GM19372 (cell line): ENCODE data around the gene MAP2K5.
"Not testable (repeated sequence)": the region's sequence is repeated elsewhere in the genome, so short reads cannot be mapped to it uniquely, and the experiment has no call there.

ENCODE experiments used
- ATAC-seq: cut with Tn5 transposase; IDR thresholded peaks from one replicate; pipeline ENCODE4 v1.9.1; 2021; ENCODE audit warnings: mild to moderate bottlenecking, low read depth, moderate library complexity; ENCODE audit not compliant: unreplicated experiment

The MAP2K5 gene

DNA sequence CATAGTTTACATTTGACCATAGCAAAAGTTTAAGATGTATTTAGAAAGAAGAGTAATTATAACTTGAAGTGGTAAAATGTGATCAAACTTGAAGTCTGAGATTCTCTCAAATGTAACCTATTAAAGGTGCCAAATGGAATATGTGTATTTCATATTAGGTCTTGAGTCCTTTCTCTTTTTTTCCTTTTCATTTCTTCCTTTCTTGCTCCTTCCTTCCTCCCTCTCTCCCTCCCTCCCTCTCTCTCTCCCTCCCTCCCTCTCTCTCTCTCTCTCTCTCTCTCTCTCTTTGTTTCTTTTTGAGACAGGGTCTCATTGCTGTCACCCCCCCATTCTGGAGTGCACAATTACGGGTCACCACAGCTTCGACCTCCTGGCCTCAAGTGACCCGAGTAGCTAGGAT, 47.7 kb downstream of the MAP2K5 start:
- ATAC-seq = no peak

DNA sequence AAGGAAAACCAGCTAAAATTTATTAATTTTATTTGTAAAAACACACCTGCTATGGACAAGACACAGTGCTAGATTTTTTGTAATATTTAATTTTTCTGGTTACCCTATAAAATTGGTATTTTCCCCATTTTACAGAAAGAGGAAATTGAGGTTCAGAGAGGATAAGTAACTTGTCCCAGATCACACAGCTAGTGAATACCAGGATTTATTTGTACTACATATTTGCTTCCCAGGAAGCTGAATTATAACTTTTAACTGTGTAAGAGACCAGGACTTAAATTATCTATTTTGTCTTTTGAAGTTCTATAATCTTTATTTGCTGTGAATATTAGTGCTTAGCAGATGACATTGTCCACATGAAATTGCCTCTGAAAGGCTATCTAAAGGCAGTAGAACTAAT, 49.7 kb downstream of the MAP2K5 start:
- no peak for ATAC-seq

DNA sequence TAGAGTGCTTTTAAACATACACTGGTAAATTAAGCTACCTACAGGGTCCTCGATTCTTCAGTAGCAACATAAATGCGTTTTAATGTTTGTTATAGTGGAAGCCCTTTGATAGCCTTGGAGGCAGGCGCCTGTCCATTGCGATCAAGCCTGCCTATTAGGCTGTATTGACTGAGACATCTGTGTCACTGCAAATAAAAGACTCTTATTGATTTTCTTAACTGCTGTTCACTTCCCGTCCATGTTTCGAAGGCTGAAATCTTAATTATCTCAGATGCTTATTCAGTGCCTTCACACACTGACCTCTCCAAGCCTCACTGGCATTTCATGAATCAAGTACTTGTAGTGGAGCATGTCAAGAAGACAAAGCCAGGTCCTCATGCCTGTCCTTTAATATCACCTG, 51.1 kb downstream of the MAP2K5 start:
- ATAC-seq = no peak

DNA sequence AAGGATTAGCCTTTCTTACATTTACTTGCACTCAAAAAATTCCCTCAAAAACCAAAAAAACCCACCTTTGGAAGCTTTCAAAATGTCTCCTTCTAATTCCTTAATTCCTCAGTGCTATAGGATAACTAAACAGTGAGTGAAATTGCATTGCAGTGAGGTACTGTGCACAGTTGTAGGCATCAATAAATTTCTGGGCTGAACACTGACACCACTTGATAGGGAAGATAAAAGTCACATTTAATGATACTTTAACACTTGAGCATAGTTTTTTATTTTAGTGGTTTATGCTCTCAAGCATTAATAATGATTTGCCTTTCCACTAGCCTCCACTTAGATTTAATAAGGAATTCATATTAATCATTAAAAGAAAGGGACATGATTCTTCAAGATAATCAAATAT, 52.3 kb downstream of the MAP2K5 start:
- ATAC-seq = no peak

DNA sequence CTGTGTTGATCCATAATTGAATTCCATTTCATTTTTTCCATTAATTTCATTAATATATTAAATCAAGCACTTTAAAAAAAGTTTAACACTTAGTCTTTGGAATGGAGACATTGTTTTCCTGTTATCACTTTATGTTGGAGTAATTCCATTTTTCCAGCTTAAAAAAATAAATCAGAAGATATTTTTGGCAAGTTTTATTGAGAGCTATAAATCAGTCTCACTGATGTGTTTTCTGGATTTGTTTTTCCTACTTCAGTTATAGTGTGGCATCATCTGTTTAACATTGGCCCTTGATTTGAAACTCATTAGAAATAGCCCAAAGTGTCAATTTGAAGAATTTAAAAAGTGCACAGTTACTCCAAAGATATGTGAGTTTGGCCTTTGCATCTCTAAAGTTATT, 53.1 kb downstream of the MAP2K5 start:
- no peak for ATAC-seq

DNA sequence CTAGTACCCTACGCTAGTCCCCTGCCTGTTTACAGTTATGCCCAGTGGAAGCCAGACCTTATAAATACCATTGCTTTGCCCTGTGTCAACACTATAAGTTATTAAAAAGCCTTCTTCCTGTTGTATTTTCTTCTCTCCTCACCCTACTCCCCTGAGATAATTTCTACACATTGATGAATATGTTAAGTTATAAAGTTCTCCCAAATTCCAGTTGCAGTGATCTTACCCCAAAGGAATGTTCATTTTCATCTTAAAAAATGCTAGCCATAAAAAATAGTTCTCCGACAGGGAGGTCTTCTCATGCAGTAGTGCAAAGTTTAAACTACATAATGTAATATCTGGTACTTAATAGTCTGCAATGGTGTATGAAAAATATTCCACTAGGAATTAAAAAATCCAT, 58.6 kb downstream of the MAP2K5 start:
- ATAC-seq = no peak

DNA sequence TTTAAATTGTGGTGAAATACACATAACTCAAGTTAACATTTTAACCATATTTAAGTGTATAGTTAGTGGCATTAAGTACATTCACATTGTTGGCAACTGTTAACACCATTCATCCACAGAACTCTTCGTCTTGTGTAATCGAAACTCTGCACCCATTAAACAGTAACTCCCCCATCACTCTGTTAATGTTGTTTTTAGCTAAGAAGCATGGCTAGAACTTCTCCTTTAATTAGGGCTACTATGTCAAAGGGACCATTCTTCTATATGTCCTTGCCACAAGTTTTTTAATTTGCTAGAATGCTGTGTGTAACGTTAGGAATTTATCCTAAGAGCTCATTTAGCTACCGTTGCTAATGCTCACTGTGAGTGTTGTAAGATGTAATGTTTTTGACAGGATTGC, 60.6 kb downstream of the MAP2K5 start:
- no peak for ATAC-seq

DNA sequence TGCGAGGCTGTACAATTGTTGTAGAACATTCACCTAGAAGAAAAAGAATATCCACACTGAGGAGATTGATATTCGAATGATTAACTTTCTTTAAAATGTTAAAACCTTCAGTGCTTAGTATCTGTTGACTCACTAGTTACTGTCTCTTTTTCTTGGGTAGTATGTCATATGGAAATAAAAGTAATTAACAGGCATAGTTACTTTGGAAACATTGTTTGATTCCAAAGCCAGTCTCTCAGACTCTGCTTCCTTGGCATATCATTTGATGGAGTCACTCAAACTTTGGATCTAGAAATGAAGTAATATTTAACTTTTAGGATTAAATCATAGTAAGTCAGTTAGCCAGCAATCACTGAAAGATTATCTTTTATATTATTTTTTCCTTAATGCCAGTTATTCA, 63.4 kb downstream of the MAP2K5 start:
- ATAC-seq = no peak

DNA sequence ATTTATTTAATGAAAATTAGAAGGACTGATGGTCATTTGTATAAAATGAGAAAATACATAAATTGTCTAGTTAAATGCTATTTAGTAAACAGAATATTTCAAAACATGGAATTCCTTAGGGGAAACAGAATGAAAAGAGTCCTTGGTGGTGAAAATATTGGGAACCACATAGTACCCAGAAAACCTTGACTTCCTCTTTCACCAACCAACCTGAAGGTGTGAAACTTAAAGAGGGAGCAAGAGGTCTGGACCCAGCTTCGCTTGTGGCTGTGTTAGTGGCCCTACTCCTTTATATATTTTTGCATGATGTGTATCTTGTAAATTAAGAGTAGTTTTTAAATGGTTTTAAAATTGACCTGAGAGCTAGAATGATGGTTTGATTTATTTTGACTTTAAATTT, 64.2 kb downstream of the MAP2K5 start:
- no peak for ATAC-seq

DNA sequence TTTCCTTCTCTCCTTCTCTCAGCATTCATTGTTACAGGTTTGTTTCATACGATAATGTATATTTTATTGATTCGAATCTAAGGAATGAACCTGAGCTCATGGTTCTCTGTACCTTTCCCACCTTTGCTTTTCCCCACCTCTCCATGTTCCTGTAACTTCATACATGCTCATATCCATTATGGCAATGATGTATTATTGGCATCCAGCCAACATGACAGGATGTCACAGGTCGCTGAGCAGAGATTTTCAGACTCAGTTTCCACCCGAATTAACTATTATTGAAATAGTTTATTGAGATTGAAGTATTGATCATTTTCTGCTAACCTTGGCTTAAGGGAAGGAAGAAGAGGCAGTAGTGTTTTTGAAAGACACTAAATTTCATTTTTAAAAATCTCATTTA, 64.8 kb downstream of the MAP2K5 start:
- ATAC-seq = no peak

DNA sequence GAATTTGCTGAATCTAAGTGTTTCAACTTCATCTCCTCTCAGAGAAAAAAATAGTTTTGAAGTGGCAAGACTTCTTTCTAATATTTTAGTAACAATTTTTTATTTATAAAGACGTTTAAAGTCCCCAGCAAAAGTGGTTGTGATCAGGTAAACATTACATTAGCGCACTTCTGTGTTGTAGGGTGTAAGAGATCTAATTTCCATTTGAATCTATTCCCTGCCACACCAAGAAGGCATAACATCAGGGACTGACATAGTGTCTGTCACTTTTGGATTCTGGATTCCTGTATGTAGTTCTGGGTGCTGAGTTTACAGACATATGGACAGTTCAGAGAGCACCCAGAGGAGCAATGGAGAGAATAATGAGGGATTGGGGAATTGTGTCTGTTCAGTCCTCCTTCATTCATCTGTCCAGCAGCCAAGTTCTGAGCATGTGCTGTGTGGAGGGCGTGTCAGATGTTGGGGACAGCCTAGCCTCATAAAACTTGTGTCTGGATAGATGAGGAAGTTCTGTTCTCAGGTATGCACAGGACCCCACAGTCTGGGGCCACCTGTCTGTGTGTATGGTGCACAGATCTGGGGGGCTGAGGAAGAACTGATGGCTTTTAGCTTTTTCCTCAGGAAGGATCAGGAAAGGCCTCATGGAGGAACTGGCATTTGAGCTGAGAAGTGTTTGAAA, 65.6 kb downstream of the MAP2K5 start:
- ATAC-seq = no peak

DNA sequence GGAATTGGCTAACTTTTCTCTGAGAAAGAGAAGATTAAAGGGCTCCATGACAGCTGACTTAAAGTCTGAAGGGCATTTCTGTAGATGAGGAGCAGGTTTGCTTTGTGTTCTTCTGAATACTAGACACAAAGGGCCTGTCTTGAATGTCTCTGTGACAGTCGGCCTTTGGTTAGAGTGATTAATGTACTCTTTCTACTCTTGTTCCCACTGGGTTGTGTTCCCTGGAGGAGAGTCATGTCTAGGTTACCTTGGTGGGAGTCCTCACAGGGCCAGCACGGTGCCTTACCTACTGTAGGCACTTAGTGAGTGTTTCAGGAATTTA, 66.1 kb downstream of the MAP2K5 start:
- ATAC-seq = no peak

DNA sequence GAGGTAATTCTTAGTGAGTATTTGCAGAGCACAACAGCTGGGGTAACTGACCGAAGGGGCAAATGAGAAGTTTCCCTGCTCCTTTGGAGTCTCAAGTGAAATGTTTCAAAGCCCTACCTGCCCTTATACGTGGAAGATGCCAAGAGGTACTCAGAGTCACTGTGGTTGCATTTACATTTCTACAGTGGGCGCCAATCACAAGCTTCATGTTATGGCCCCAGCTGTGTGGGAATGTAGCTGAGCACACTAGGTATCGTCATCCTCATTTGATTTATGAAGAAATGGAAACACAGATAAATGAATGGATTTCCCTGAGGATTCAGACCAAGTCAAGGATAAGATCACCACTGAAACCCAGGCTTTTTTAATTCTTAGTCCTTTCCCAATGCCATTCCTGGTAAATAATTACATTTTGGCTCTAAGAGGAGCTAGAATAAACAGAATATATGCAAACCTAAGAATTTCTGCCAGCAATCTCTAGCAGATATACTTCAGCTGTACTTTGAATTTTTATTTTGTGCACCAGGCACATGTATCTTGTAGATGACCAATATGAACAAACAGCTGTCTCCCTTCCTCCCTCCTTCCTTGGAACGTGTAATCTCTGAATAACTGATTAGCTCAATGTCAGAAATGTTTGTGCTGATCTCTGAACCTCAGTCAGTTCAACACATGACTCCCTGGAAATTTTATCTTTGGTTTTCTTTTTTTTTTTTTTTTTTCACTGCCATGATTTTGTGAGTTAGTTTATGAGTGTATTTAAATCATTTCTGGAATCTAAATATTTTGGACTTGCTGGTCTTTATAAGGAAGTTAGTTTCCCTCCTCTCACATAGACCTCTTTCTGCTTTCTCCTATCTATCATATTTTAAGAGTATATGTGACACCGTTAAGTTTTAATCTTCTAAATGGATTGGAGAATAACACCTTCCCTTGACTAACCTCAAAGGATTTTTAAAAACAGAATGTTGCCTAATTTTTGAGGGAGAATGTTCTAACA, 69.2 kb downstream of the MAP2K5 start:
- no peak for ATAC-seq

DNA sequence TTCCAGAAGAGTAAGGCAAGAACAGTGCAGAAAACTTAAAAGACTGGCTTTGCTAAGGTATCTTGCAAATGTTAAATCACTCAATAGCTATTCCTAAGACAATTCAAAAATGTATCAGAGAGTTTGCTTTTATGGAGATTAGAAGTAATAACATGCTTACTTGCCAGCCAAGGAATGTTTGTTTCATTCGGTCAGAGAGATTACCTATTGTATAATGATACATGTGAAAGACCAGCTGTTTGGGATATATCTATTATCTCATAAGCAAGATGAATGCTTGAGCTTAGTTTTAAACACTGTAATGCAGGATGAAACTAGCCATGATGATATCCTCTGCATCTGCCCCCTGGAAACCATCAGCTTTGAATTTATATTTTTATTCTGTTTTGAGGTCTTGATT, 70.7 kb downstream of the MAP2K5 start:
- ATAC-seq = no peak

DNA sequence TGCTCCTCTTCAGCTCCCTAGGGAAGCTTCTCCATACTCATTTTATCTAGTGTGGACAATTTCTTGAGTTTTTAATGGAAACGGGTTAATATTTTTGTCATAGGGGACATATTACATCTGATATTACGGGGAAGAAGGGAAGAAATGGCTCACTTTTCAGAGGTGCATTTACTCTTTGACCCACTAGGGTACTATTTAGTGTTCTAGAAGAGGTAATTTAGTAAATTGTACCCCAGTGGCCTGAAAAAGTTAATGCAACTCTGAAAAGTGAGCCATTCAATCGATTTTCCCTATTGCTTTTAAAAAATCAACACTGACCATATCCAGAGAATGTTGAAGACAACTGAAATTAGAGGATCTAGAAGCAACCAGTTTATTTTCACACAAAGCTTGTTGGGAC, 71.2 kb downstream of the MAP2K5 start:
- ATAC-seq = no peak

DNA sequence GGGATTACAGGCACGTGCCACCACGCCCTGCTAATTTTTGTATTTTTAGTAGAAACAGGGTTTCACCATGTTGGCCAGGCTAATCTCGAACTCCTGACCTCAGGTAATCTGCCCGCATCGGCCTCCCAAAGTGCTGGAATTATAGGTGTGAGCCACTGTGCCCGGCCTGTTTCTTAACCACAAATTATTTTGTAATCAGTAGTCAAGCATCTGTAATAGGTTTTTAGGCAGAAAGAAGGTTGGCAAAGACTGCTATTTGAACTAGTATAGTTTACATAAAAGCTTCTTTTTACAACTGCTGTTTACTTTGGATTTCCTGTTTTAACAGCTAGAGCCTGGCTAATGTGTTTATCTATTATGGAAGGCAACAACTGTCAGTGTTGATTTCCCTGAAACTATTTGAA, 72.6 kb downstream of the MAP2K5 start:
- not testable (repeated sequence) for ATAC-seq

DNA sequence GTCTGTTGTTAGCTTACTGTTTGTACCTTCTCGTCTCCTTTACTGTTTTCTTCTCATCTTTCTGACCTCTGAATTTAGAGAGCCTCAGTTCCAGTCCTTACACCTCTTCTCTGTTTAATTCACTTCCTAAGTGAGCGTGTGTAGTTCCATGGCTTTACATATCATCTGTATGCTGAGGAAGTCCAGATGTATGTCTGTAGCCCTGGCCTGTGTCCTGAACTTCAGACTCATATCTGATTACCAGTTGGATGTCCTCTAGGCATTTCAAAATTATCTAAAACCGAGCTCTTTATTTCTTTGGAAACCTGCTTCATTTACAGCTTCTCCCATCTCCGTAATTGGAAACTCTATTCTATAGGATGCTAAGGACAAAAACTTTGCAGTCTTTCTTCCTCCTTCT, 75.8 kb downstream of the MAP2K5 start:
- ATAC-seq = no peak

DNA sequence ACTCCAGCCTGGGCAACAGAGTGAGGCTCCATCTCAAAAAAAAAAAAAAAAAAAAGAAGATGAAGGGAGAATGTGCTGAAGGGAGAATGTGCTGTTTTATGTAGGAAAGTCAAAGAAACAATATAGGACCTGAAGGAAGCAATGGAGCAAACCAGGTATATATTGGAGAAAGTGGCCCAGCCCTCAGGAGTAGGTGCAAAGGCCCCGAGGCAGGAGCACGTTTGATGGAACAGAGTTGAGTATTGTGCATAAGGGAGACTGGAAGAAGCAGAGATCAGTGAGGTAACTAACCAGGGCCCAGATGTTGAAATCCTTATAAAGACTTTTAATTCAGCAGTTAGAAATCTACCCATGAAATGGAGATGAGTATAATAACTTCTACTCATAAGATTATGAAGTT, 79.6 kb downstream of the MAP2K5 start:
- no peak for ATAC-seq

DNA sequence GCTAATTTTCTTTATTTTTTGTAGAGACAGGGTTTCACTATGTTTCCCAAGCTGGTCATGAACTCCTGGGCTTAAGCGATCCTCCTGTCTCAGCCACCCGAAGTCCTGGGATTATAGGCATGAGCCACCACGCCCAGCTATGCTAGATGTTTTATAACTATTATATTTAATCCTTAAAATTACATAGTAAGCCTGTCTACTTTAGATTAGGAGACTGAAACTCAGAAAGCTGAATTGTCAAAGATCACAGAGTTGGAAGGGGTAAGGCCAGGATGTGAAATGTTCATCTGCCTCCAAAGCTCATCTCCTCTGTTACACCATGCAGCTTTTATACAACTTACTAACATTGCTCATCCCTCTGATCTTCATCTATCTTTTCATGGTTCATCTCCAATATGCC, 89.8 kb downstream of the MAP2K5 start:
- no peak for ATAC-seq

DNA sequence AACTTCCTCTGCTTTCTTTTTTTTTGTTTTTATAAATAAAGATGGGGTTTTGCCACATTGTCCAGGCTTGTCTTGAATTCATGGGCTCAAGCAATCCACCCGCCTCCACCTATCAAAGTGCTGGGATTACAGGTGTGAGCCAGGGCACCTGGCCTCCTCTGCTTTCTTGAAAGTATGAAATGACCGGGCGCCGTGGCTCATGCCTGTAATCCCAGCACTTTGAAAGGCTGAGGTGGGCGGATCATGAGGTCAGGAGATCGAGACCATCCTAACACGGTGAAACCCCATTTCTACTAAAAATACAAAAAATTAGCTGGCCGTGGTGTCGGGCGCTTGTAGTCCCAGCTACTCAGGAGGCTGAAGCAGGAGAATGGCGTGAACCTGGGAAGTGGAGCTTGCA, 93.4 kb downstream of the MAP2K5 start:
- ATAC-seq = not testable (repeated sequence)

DNA sequence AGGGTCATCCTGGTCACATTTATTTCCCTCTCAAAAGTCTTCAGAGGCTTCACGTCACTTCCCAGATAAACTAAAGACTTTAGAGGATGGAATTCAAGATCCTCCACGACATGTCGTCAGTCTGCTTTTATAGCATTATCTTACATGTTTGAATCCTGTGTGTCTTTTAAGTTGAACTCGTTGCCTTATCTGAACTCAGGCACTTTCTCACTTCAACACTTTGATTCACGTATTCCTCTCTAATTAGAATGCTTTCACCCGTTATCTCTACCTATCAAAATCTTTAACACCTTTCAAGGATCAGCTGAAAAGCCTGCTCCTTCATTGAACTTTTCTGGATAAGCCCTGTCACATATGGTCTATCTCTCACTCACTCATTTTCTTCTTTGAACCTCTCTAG, 97.1 kb downstream of the MAP2K5 start:
- ATAC-seq = no peak

DNA sequence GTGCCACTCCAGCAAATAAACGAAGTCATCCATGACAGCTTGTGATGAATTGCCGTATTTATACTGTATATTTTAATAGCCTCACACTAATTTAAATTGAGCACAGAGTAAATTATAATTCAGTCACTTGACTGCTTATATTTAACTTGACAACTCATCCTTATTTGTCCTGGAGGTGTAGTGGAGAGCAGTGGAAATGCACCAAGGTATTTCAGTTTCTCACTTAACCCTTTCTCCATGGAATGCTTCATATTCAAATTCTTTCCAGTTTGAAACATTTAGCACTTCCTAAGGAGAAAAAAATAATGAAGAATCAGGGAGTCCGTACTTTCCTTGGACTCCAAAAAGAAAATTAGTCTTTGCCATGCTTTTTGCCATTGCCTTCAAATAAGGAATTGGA, 99.0 kb downstream of the MAP2K5 start:
- ATAC-seq = no peak
